Mesenchymal stem cell (in vitro differentiated cells and primary cell): ENCODE data around the gene GSK3B.

Experiments
- DNase-seq: peaks from one replicate; pipeline ENCODE4 v3.0.0-alpha.2; 2013
- H2AFZ ChIP-seq: one replicate; pipeline ENCODE4 v1.6.1; 2013; ENCODE audit warnings: low read depth, mild to moderate bottlenecking, control low read depth, inconsistent platforms, low read length, moderate library complexity
- H2AK5ac ChIP-seq: 2 replicates; pipeline ENCODE4 v1.6.1; 2013; ENCODE audit warnings: low read length, moderate library complexity, mild to moderate bottlenecking, inconsistent platforms; ENCODE audit not compliant: severe bottlenecking
- H2BK120ac ChIP-seq: one replicate; pipeline ENCODE4 v1.6.1; 2013; ENCODE audit warnings: low read depth, mild to moderate bottlenecking, inconsistent platforms, low read length, moderate library complexity
- H2BK12ac ChIP-seq, 2 experiments: one replicate each; pipeline ENCODE4 v1.6.1; 2013; ENCODE audit warnings: inconsistent platforms in 2 of 2, low read length in 2 of 2, mild to moderate bottlenecking in 2 of 2, moderate library complexity in 2 of 2, control low read depth in 1 of 2
- H2BK15ac ChIP-seq: one replicate; pipeline ENCODE4 v1.6.1; 2013; ENCODE audit warnings: mild to moderate bottlenecking, low read depth, inconsistent platforms; ENCODE audit not compliant: poor library complexity, severe bottlenecking
- H2BK5ac ChIP-seq: 2 replicates; pipeline ENCODE4 v1.6.1; 2013; ENCODE audit warnings: low read depth, mild to moderate bottlenecking, low read length, control low read depth, inconsistent platforms; ENCODE audit not compliant: poor library complexity, severe bottlenecking
- H3K14ac ChIP-seq, 2 experiments: one replicate each; pipeline ENCODE4 v1.6.1; 2013; ENCODE audit warnings: inconsistent platforms in 2 of 2, low read length in 2 of 2, control low read depth in 1 of 2, mild to moderate bottlenecking in 1 of 2, moderate library complexity in 1 of 2
- H3K18ac ChIP-seq, 2 experiments: one replicate each; pipeline ENCODE4 v1.6.1; 2013; ENCODE audit warnings: inconsistent platforms in 2 of 2, low read length in 2 of 2, control low read depth in 1 of 2, low read depth in 1 of 2, mild to moderate bottlenecking in 1 of 2
- H3K23ac ChIP-seq, 2 experiments: one replicate each; pipeline ENCODE4 v1.6.1; 2013; ENCODE audit warnings: inconsistent platforms in 2 of 2, low read length in 2 of 2, mild to moderate bottlenecking in 2 of 2, moderate library complexity in 2 of 2, control low read depth in 1 of 2
- H3K27ac ChIP-seq: 2 replicates; pipeline ENCODE4 v1.5.1; 2013; ENCODE audit warnings: mild to moderate bottlenecking, moderate library complexity, low read length, control low read depth, inconsistent platforms; ENCODE audit not compliant: poor library complexity, severe bottlenecking
- H3K27me3 ChIP-seq, 2 experiments: 2 replicates each; pipeline versions ENCODE4 v1.6.1 to v1.7.0; 2013; ENCODE audit warnings: low read length in 2 of 2, mild to moderate bottlenecking in 2 of 2, moderate library complexity in 2 of 2, control low read depth in 1 of 2, inconsistent platforms in 1 of 2; ENCODE audit not compliant: control insufficient read depth in 1 of 2, insufficient read depth in 1 of 2
- H3K36me3 ChIP-seq, 2 experiments: 2 replicates each; pipeline versions ENCODE4 v1.6.1 to v1.7.0; 2013; ENCODE audit warnings: low read length in 2 of 2, control low read depth in 1 of 2, inconsistent platforms in 1 of 2, low read depth in 1 of 2, mild to moderate bottlenecking in 1 of 2; ENCODE audit not compliant: insufficient read depth in 2 of 2, control insufficient read depth in 1 of 2
- H3K4ac ChIP-seq, 2 experiments: one replicate each; pipeline ENCODE4 v1.6.1; 2013; ENCODE audit warnings: inconsistent platforms in 2 of 2, low read length in 2 of 2, mild to moderate bottlenecking in 2 of 2, moderate library complexity in 2 of 2, control low read depth in 1 of 2, low read depth in 1 of 2
- H3K4me1 ChIP-seq: 2 replicates; pipeline ENCODE4 v1.6.1; 2013; ENCODE audit warnings: low read depth, low read length, control low read depth; ENCODE audit not compliant: control insufficient read depth, insufficient read depth
- H3K4me2 ChIP-seq: 2 replicates; pipeline ENCODE4 v1.6.1; 2013; ENCODE audit warnings: low read length, mild to moderate bottlenecking, inconsistent platforms; ENCODE audit not compliant: poor library complexity, severe bottlenecking
- H3K4me3 ChIP-seq, 2 experiments: 2 replicates each; pipeline versions ENCODE4 v1.5.1 to v1.7.0; 2013; ENCODE audit warnings: low read length in 2 of 2, mild to moderate bottlenecking in 2 of 2, control low read depth in 1 of 2, low read depth in 1 of 2; ENCODE audit not compliant: insufficient read depth in 1 of 2
- H3K79me1 ChIP-seq: replicated peaks from 2 replicates; pipeline ENCODE4 v1.6.1; 2013; ENCODE audit warnings: mild to moderate bottlenecking, control low read depth, low read length, inconsistent platforms; ENCODE audit not compliant: poor library complexity, severe bottlenecking
- H3K9ac ChIP-seq: 2 replicates; pipeline ENCODE4 v1.7.0; 2013; ENCODE audit warnings: mild to moderate bottlenecking, low read length, moderate library complexity
- H3K9me3 ChIP-seq: 2 replicates; pipeline ENCODE4 v1.7.0; 2013; ENCODE audit warnings: mild to moderate bottlenecking, low read length; ENCODE audit not compliant: control insufficient read depth
- H4K8ac ChIP-seq: one replicate; pipeline ENCODE4 v1.6.1; 2013; ENCODE audit warnings: inconsistent platforms, mild to moderate bottlenecking, low read length, moderate library complexity
- H4K91ac ChIP-seq: one replicate; pipeline ENCODE4 v1.6.1; 2013; ENCODE audit warnings: mild to moderate bottlenecking, low read length, inconsistent platforms
- WGBS: methylation state at CpG from one replicate; pipeline ENCODE4 v1.1.7; 2013; ENCODE audit warnings: mixed read lengths; 5-methylcytosine and 5-hydroxymethylcytosine counted together

GSK3B gene

GRCh38 chr3:120114376-120114775 is 20.1 kb upstream of the GSK3B start:
- Histone ChIP-seq H4K91ac (no peak overlapping the region), H3K9me3 (no peaks in the 10 kb centered on the region), H3K79me1 (no peaks in the 10 kb centered on the region), H2BK12ac (no peak overlapping the region), H3K27me3 (no peaks in the 10 kb centered on the region), H2AFZ (no peak overlapping the region), H4K8ac (no peak overlapping the region), H3K4ac (no peak overlapping the region), H3K36me3 (no peaks in the 10 kb centered on the region), H3K4me3 (no peak overlapping the region), H3K4me2 (no peak overlapping the region), H2BK5ac (no peak overlapping the region), H2BK15ac (no peak overlapping the region), H2BK120ac (no peak overlapping the region), H3K4me1 (no peaks in the 10 kb centered on the region), H2AK5ac (no peak overlapping the region), H3K18ac (no peak overlapping the region), H3K14ac (no peak overlapping the region), H3K27ac (no peak overlapping the region), H3K9ac (no peak overlapping the region), H3K23ac (no peak overlapping the region)
- no peak for DNase-seq
- 100% methylated on average over 2 of the region's 2 CpGs for WGBS

GRCh38 chr3:120113128-120114116 is 19.2 kb upstream of the GSK3B start:
- H2BK15ac ChIP-seq: no peak overlapping the region
- no peak overlapping the region for H2BK12ac ChIP-seq
- no peak overlapping the region for H3K18ac ChIP-seq
- H3K9ac ChIP-seq: peak overlapping the region; percentile 7
- H3K4ac ChIP-seq: no peak overlapping the region
- H4K8ac ChIP-seq: no peak overlapping the region
- H3K14ac ChIP-seq: no peak overlapping the region
- no peaks in the 10 kb centered on the region for H3K79me1 ChIP-seq
- DNase-seq: peak; percentile 58
- H3K4me3 ChIP-seq: peak overlapping the region in 1 of 2 experiments; percentile 20
- no peak overlapping the region for H3K4me2 ChIP-seq
- H2BK5ac ChIP-seq: no peak overlapping the region
- no peaks in the 10 kb centered on the region for H3K27me3 ChIP-seq
- H3K27ac ChIP-seq: no peak overlapping the region
- no peak overlapping the region for H4K91ac ChIP-seq
- no peak overlapping the region for H3K23ac ChIP-seq
- WGBS: 41% methylated on average over 5 of the region's 8 CpGs
- H3K9me3 ChIP-seq: no peaks in the 10 kb centered on the region
- H3K36me3 ChIP-seq: no peaks in the 10 kb centered on the region
- H2AK5ac ChIP-seq: no peak overlapping the region
- no peaks in the 10 kb centered on the region for H3K4me1 ChIP-seq
- H2AFZ ChIP-seq: no peak overlapping the region
- no peak overlapping the region for H2BK120ac ChIP-seq

- Histone ChIP-seq H2BK15ac (no peak overlapping the region), H2BK12ac (no peak overlapping the region), H2AFZ (no peak overlapping the region), H3K4me2 (no peak overlapping the region), H3K4me3 (no peak overlapping the region), H3K36me3 (no peaks in the 10 kb centered on the region), H2BK5ac (no peak overlapping the region), H3K4ac (no peak overlapping the region), H3K18ac (no peak overlapping the region), H2AK5ac (no peak overlapping the region), H3K79me1 (no peaks in the 10 kb centered on the region), H3K27me3 (no peaks in the 10 kb centered on the region), H3K14ac (no peak overlapping the region), H3K27ac (no peak overlapping the region), H3K9ac (no peak overlapping the region), H3K4me1 (no peaks in the 10 kb centered on the region), H4K8ac (no peak overlapping the region), H3K23ac (no peak overlapping the region), H4K91ac (no peak overlapping the region), H2BK120ac (no peak overlapping the region), H3K9me3 (no peaks in the 10 kb centered on the region)
- DNase-seq: no peak
- 100% methylated on average over 1 of the region's 1 CpG for WGBS
Measured at GRCh38 chr3:120111898-120112297, 17.7 kb upstream of the GSK3B start.

- WGBS: 86% methylated on average over 2 of the region's 7 CpGs
- H2BK5ac ChIP-seq: no peak overlapping the region
Measured at GRCh38 chr3:120103276-120103675, 9.0 kb upstream of the GSK3B start.

More at GRCh38 chr3:120103276-120103675, 9.0 kb upstream of the GSK3B start:
- Histone ChIP-seq H3K36me3 (peaks cover 2 to 18% of the 10 kb centered on the region in 2 experiments), H4K91ac (no peak overlapping the region), H3K4me1 (peaks cover 4% of the 10 kb centered on the region), H4K8ac (no peak overlapping the region), H3K23ac (no peak overlapping the region), H3K4ac (no peak overlapping the region), H2AK5ac (no peak overlapping the region), H2BK120ac (no peak overlapping the region), H3K9me3 (no peaks in the 10 kb centered on the region), H3K9ac (no peak overlapping the region), H3K79me1 (peaks cover 17% of the 10 kb centered on the region), H2BK12ac (no peak overlapping the region), H2AFZ (no peak overlapping the region), H3K14ac (no peak overlapping the region), H2BK15ac (no peak overlapping the region), H3K4me3 (no peak overlapping the region), H3K27me3 (no peaks in the 10 kb centered on the region), H3K27ac (no peak overlapping the region), H3K18ac (no peak overlapping the region), H3K4me2 (no peak overlapping the region)
- DNase-seq: no peak
